ENCODE measurements around the gene MAT2B.
"Not testable (repeated sequence)": the region's sequence is repeated elsewhere in the genome, so short reads cannot be mapped to it uniquely, and the experiment has no call there.

The MAT2B gene

DNA sequence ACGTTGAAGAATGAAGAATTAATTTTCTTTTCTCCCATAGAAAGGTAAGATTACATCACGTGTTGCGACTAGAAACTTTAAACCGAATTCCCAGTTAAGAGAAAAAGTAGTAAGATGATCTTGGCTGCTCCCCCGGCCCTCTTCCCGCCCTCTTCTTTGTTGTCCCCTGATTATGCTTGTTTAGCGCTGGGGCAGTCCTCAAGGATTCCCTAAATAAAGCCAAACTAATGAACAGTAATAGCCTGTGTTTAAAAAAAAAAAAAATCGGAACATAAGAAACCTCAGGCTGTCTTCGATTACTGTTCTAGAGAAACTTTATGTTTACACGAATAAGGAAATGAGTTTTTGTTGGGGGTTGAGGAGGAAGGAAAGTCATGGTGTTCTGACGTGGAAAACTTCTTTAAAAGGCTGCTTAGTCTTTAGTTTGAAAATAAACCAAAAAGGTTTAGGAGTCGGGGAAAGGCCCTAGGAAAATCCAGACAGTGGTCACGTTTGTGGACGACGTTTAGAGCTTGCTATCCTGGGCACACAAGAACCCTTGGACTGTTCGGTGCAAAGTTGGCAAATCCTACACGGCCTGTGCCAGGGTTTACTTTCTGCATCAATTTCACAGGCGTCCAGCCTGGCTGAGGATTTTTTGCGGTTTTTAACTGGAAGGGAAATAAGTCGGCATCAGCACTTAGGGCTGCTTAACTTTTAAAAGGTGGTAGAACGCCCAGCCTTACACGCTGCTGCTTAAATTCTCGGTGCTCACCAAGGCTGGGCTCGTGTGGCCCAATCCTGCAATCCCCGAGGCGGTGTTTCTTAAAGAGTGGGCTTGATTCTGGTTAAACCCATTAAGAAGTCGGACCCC, 1.1 kb upstream of the MAT2B start:
- peak; percentile 77 for DNase-seq

DNA sequence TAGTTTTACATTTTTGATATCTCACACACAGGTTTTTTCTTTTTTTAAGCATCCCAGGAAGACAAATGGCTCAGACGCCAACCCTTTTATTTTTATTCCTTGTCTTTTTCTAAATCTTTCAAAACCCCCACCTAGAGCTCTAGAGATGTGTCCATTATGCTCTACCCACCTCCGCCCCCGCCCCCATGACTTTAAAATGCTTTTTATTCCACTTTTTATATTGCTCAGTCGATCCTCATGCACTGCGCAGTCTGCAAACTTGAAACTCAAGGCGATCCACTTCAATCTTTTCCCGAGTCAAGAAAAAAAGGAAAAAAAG, 411 bp upstream of the MAT2B start:
- no peak for DNase-seq

DNA sequence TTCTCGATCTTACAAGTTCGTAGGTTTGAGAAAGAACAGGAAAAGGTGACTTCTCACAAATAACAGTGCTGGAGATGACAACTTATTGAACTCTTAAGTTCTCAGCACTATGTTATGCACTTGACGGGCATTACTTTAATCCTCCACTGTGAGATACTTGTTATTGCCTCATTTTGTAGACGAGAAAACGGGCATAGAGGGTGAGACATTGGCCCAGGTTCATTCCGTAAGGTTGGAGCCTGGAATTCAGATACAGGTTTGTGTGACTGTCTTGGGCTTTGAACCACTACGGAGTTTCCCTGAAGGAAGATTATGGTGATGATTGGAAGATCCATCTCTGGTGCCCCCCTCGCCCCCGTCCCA, 657 bp downstream of the MAT2B start:
- DNase-seq: peak; percentile 59

DNA sequence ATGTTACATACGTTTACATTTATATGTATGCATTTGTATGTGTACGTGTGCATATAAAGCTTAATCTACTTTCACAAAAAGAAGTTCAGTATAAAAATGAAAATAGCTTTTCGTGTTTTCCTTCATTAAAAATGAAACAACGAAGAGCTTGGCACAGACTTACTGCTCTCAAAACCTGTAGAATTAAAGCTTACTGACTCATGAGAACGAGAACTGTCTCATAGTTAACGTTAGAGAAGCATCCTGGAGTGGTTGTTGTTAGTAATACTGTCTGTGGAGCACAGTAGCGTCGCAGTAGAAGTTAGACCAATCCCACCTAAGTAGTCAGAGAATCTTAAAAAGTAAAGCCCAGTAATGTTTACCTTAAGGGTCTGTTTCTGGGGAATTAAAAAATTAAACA, 1.3 kb downstream of the MAT2B start:
- DNase-seq: peak; percentile 20

DNA sequence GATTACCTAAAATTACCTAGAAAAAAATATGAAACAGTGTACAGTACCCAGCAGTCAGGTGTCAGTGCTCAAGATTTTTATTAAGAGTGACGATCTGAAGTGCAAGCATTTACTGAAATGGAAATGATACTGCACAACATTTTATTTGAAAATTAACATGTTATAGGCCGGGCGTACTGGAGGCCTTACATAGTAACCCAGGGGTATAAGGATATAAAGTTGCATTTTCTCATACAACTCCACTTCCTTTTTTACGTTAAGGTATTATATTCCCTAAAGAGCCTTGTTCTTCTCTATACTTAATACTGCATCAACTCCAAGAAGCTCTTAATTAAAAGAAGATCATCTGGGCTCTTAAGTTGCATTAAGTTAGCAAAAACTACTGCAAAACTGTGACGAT, 3.3 kb downstream of the MAT2B start:
- DNase-seq: no peak

DNA sequence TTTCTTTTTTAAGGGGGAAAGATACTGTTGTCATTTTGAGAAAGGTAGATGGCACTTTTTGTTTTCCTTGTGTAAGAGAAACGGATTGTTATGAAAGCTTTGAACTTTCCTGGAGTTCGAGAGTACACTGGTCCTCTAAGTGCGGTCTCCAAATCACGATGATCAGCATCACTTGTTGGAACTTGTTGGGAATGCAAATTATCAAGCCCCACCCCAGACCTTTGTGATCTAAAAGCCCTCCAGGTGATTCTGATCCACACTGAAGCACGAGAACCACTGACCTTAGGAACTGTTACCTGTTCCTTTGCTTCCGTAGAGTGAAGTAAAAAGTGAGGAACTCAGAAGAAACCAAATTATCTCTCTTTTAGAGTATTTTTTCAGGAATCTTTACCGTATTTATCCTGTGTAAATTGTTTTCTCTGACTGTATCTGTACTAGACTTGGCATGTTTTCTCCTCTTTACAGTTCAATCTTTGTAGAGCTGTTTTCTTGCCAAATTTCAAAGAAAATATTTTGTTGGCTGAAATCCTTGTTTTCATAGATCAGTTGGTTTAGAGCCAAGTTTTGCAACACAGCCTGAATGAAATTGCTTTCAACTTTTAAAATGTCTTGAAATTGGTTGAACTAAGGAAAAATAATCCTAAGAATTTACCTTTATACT, 4.0 kb downstream of the MAT2B start:
- DNase-seq: peak; percentile 74

DNA sequence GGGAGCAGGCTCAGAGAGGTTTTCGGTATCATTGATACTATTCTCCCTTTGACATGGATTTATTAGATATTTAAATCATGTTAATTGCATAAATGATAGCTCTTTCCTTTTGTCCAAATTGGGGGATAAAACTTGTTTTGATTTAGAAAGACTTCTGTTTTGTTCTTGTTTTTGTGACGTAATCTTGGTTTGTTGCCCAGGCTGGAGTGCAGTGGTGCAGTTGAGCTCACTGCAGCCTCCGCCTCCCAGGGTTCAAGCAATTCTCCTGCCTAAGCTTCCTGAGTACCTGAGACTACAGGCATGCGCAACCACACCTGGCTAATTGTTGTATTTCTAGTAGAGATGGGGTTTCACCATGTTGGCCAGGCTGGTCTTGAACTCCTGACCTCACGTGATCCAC, 7.1 kb downstream of the MAT2B start:
- no peak for DNase-seq

DNA sequence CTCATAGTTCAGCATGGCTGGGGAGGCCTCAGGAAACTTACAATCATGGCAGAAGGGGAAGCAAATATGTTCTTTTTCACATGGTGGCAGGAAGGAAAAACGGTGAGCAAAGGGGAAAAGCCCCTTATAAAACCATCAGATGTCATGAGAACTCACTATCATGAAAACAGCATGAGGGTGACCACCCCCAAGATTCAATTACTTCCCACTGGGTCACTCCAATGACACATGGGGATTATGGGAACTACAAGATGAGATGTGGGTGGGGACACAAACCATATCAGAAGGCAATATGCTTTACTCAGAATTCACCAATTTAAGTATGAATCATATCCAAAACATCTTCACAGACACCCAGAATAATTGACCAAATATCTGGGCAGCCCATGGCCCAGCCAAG, 19.7 kb downstream of the MAT2B start:
- no peak for DNase-seq

DNA sequence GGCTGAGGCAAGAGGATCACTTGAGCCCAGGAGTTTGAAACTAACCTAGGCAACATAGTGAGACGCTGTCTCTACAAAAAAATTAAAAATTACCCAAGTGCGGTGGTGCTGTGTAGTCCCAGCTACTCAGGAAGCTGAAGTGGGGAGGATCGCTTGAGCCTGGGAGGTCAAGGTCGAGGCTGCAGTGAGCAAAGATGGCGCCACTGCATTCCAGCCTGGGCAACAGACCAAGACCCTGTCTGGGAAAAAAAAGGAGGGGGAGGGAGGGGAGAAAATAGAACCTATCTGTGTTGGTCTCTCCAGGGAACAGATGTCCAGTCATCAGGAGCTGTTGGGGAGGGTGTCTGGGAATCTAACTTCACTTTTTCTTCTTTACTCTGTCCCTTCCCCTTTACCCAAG, 24.3 kb downstream of the MAT2B start:
- peak; percentile 17 for DNase-seq

DNA sequence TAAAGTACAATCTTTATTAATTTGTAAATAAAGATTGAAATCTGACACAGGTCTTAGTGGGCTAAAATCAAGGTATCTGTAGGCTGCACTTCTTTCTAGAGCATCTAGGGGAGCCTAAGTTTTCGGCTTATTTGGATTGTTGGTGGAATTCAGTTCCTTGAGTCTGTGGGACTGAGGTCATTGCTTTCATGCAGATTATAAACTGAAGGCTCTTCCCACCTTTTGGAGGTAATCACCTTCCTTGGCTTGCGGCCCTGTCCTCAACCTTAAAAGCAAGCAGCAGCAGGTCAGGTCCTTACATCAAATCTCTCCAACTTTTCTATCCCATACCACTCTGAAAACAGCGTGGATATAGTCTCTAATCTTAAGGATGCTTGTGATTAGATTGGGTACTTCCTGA, 25.9 kb downstream of the MAT2B start:
- DNase-seq: no peak

DNA sequence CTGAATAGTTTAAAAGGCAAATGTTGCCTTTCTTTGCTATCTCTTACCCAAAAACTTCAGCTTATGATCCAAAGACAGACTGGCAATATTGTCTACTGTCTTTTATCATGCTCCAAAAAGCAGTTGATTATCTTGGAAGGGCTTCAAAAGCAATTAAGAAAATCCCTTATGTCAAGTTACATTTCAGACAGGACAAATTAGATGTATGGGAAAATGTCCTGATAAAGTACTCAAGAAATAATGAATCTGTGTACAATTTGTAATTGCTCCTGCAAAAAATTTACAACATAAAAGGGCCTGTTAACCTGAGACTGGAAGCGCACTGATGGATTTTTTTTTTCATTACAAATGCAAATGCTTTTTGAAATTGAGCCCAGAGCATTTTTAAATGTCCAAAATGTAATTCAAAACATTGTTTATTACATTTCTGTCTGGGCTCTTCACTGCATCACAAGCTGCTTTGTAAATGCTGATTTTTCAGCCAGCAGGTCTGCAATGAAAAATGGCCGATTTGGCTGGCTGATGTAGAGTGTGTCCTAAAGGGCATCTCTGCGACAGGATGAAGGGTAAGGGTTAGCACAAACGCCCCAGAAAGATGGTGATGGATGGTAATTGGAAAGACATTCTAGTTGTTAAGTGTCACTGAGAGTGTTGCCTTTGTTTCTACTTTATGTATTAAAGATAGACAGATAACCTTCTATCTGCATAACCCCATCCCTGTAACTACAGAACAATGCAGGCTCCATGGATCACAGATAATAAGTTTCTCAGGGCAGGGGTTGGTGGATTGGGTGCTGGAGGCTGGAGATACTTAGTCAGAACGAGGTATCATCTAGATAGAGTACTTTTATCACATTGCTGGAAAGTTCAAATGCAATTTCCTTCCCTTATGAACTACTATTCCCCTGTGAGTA, 27.0 kb downstream of the MAT2B start:
- DNase-seq: peak; percentile 72

DNA sequence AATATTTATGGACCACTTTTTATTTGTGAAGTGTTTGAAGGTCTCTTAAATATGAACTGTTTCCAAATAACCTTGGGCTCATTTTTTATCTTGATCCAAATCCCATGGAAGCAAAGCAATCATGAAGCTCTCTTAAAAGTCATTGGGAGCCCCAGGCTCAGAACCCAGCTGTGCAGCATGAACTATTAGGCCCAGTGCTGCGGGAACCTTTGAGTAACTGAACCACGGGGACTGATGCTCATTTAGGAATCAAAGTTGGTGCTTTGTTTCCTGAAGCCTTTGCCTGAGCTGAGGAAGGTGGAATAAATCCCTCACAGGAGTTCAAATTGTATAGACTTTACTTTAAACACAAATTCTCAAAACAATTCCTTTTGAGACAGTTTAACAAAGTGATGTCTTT, 27.8 kb downstream of the MAT2B start:
- peak; percentile 40 for DNase-seq

DNA sequence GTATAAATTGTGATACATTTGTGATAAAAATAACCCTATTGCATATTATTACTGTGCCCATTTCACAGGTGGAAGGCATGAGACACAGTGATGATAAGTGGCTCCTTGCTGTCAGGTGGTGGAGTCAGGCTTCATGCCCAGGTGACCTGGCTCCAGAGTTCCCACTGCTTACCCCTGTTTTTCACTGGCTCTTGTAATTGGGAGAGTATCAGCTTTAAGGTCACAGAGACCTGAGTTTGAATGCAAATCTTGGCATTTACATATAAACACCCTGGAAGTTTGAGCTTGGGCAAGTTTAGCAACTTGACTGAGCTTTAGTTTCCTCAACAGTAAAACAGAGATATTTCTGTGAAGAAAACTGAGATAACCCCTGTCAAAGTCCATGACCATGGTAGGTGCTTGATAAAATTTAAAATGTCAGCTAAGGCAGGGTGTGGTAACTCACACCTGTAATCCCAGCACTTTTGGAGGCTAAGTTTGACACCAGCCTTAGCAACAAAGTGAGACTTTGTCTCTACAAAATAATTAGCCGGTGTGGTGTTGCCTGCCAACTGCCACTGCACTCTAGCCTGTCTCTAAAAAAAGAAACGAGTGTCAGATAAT, 29.2 kb downstream of the MAT2B start:
- no peak for DNase-seq

DNA sequence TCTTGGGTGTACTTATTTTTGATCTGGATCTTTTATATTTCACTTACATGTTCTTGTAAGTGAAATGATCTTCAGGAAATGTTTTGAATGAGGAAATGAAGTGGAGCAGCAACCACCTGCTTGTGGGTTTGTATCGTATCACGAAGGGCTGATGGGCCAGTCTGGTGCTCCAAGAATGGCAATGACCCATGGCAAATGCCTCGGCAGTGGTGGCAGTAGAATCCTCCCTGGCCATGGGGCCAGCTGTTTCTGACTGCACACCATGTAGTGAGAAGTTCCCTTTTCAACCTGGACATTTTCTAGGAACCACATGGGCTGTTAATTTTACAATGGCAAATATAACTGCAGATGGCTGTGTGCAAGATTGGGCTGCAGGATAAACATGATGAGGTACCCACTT, 29.9 kb downstream of the MAT2B start:
- DNase-seq: peak; percentile 29

DNA sequence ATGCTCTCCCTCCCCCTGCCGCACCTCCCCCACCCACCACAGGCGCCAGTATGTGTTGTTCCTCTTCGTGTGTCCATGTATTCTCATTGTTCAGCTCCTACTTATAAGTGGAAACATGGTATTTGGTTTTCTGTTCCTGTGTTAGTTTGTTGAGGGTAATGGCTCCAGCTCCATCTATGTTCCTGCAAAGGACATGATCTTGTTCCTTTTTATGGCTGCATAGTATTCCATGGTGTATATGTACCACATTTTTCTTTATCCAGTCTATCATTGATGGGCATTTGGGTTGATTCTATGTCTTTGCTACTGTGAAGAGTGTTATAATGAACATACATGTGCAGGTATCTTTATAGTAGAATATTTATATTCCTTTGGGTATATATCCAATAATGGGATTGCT, 31.0 kb downstream of the MAT2B start:
- not testable (repeated sequence) for DNase-seq

DNA sequence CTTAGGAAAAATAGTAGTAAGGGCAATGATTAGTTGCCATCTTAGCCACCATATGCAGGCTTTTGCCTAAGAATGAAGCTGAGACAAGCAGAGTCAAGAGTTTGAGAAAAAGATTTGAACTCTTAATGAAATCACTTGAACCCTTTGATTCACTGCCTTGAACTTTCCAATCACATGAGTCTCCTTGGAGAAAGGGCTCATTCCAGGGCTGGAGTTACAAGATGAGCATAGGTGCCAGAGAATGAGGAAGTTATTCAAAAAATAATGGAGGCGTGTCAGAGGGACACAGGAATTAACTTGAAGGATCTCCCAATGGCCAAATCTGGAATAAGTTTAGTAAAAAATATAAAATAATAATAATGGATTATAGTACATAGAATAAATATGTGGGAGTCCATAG, 35.3 kb downstream of the MAT2B start:
- DNase-seq: no peak

DNA sequence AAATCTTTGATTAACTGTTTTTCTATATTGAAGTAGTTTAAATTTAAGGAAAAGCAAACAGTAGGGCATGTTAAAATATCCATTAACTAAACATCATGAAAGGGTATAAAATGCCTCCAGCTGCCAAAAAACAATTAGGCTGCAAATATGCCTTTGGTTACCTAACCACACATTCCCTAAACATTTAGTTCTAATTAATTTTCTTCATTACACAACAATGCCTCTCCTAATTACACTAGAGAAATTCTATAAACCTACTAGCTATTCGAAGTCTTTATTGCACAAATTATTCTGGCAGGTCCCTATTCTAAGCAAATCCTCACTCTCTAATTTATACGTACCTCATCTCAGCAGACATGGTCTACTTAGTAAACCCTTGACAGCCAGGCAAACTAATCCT, 37.4 kb downstream of the MAT2B start:
- DNase-seq: no peak

DNA sequence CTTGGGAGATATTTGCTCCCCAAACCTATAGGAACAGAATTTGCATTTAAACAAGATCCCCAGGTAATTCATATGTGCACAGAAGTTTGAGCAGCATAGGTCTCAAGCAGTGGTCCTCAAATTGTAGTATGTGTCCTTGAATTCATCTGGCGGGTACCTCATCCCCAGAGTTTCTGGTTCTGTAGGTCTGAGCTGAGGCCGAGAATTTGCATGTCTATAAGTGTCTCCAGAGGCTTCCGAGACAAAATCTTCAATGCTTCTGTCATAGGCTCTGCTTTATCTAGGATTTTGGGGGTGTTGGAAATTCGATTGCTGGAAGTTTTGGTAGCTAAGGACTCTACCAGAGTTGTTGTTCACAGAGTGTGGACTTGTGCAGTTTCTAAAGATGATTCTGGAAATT, 38.6 kb downstream of the MAT2B start:
- no peak for DNase-seq

DNA sequence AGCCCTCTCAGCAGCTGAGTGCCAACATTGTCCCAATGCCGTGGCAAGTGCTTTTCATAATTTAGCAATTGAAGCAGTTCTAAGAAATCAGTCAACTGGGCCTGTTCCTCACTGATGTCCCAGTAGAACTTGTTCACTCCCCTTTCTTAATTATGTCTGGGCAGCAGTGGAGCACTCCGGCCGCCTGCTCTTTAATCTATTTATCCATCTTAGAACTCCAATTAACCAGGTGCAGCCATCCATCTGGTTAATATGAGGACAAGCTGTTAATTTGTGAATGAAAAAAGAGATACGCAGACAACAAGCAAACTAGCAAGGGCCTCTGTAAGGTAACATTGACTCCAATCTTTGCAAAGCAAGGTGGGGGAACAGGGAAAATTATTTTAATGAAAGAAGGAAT, 39.4 kb downstream of the MAT2B start:
- peak; percentile 74 for DNase-seq

DNA sequence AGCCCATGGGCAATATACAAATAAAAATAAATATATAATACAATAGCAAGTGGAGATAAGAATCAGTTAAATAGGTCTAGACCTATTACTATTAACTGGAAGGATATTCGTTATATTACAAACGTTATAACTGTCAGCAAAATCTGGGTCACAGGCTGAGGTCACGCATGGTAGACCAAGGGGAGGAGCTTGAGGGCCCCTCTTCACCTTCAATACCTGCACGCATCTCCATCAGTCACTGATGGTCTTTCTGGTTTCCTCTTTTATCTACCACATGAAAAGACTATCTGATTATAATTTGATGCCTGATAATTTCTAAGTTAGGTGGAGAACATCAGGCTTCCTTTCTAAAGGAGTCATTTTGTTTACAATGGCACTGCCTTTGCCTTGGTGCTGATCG, 43.2 kb downstream of the MAT2B start:
- DNase-seq: no peak

DNA sequence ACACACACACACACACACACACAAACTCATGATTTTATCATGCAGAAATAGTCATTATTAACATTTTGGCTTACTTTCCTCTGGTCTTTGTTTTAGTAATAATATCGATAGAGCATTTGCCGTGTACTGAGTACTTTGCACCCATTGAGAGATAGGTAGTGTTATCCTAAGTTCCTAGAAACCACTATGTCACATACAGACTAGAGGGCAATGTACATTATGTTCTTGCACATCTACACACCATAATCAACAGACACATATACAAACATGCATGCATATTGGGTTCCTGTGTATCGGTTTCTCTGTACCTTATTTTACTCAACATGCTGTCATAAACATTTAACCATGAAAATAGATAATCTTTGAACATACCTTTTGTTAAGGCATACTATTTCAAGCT, 45.7 kb downstream of the MAT2B start:
- no peak for DNase-seq

DNA sequence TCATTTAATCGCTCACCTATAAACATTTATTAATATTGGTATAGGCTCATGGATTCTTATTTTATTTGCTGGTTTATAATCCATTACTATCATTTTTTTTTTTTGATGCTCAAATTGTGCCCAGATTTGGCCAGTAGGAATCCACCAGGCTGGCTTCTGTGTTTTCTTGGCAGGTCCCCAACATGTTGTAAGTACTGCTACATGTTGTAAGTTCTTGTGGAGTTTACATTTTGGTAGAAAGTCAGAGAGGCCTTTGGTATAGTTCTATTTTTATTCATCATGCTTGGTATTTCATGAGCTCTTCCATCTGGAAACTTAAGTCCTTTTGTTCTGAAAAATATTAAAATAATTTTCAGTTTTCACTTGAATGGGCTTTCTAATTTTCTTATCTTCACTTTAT, 47.1 kb downstream of the MAT2B start:
- DNase-seq: no peak

DNA sequence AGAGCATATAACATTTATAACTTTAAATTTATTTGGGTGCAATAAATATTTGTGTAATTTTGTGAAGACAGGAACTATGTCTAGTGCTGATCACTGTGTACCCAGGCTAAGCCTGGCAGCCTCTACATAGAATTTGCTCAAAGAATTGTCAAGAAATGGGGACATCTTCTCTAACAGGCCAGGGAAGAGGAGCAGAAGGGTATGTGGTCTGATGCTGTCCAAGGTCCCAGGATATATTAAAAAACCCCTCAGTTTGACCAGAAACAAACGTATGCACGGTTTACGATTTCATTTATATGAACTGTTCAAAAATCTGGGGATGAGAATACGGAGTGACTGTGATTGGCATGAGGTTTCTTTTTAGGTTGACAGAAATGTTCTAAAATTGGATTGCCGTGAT, 55.9 kb downstream of the MAT2B start:
- no peak for DNase-seq

All from NCI-H69 (cell line).